SIG-M5 (cell line): Measurements from ENCODE around the gene ITGAL.
"Not testable (repeated sequence)": the region's sequence is repeated elsewhere in the genome, so short reads cannot be mapped to it uniquely, and the experiment has no call there.

ENCODE experiments used
- DNase-seq: peaks from one replicate; lab custom pipeline; 2025; lab: John Stamatoyannopoulos, UW

The ITGAL gene

DNA sequence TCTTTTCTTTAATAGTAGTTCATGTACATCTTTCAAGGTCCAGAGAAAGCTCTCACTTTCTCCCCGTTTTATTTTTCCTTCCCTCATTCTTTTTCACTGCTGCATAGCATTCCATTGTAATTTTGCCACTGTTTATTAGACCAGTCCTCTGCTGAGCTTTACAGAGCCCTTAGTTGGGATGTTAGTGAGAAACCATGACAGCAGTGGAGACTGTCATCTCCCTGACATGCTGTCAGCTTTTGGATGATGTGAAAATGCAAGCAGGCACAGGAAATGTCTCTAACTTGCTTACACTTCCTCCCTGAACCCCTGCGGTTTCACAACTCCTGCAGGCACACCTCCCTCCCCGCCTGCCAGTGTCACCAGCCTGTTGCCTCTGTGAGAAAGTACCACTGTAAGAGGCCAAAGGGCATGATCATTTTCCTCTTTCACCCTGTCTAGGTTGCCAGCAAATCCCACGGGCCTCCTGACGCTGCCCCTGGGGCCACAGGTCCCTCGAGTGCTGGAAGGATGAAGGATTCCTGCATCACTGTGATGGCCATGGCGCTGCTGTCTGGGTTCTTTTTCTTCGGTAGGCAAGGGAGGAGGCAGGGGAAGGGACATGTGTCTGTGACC lies at the start of gene ITGAL:
ITGAL (plus strand) TSS at position 415 of the 615 bp plus-strand sequence; CDS start at position 511, 96 bp downstream.
- DNase-seq = peak; percentile 70

DNA sequence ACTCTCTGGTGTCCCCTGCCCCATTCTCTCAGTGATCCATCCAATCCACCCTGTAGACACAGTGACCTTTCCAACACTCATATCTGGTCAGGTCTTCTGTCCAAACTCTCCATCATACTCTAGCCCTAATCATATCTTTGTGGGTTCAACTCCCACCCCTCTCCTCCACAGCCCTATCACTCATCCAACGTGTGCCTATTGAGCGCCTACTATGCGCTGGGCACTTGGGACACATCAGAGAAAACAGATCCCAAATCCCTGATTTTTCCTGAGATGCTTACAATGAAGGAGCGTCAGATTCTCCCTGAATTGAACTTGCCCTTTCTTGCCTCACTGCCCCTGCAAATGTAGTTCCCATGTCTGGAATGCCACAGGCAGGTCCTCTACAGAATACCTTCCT lies 44.5 kb upstream of the ITGAL start:
- DNase-seq = no peak

DNA sequence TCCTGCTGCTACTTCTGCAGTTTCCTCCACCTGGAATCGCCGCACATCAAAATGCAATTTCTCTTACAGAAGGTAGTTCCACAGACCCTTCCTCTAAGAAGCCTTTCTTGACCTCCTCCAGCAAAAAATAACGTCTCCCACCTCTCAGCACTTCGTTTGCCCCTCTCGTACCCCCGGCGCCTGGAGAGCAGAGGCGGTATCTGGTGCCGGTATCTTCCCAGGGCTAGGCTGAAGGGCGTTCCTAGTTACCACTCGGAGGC lies 43.2 kb upstream of the ITGAL start:
- no peak for DNase-seq

DNA sequence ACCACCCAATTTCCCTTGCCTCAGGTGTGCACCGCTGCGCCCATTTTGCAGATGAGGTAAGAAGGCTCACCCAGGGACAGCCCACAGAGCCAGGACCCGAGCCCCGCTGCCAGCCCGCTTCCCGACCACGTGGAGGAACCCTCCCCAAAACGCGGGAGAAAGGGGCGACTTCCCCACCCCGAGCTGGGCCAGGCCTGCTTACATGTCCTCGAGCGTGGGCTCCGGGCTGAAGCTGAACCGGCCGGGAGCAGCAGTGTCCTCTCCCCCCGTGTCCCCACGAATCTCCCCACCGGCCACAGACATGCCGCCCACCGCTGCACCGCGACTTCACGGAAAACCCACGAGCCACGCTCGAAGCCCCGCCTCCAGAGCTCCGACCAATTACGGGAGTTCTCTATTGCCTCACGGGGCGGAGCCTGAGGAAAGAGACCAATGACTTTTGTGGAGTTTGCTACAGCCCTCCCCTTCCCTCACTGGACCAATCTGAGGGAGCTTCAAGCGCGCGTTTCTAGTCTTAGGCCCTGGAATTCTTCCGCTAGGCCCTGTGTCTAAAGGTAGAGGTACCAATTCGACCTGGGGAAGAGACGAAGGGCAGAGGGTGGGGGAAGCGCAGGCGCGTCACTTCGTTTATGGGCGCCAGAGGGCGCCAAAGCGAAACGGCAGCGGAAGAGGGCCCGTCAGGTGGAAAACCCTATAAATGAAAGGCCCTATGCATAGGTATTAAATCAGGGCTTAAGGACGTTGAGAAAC lies 42.7 kb upstream of the ITGAL start, which contains the start of gene DCTPP1:
DCTPP1 (minus strand) TSS at position 353 of the 750 bp plus-strand sequence; CDS start at position 303, 50 bp downstream.
- DNase-seq = peak; percentile 96

DNA sequence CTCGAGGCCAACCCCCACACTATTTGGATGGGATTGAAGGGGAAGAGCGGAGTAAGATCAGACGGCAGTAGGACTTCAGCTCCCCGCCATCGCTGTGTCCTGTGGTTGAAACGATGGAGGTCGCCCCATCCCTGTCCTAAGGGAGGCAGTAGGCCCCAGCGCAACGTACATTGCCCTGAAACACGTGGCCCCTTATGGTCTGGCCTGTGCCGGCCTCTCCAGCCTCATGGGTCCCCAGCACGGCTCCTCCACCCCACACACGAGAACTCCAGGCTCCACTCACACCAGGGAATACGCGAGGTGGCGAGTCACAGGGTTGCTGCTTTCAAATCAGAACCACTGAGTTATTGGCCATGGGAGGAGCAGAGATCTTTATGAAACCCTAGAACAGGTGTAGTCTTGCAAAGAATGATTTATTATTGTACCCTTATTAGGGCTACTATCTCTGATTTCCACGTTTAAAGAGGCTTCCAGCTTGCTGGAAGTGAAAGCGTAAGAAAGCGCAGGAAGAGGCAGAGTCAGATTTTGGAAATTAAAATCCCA lies 42.0 kb upstream of the ITGAL start:
- no peak for DNase-seq

DNA sequence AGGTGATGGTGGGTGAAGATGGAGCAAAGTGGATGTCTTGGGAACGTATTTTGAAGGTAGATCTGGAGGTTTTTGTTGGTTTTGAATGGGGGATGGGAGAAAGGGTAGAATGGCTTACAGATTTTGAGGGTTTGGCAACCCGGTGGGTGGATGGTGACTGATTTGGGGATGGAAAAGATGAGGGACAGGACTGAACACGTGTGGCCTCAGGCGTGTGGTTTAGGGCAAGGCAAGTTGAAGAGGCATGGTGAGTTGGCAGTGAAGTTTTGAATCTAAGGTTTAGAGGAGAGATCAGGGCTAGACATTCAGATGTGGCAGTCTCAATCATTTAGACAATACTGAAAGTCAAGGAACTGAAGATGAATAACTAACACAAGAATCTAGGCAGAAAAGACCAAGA lies 37.7 kb upstream of the ITGAL start:
- no peak for DNase-seq

DNA sequence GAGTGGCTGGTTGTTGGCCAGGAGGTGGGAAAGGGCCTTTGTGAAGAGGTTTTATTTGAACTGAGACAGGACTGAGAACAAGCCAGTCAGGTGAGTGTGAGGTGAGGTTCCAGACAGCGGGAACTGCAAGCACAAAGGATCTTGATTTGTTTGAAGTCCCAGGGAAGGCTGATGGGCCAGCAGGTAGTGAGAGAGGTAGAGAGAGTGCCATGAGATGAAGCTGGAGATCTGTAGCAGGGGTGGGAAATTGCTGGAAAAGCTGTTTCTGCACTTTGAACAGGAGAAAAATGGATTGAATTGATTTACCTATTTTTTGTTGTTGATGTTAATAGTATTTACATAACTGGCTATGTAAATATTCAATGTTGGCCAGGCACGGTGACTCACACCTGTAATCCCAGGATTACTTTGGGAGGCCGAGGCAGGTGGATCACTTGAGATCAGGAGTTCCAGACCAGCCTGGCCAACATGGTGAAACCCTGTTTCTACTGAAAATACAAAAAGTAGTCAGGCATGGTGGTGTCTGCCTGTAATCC lies 35.0 kb upstream of the ITGAL start:
- DNase-seq = no peak

DNA sequence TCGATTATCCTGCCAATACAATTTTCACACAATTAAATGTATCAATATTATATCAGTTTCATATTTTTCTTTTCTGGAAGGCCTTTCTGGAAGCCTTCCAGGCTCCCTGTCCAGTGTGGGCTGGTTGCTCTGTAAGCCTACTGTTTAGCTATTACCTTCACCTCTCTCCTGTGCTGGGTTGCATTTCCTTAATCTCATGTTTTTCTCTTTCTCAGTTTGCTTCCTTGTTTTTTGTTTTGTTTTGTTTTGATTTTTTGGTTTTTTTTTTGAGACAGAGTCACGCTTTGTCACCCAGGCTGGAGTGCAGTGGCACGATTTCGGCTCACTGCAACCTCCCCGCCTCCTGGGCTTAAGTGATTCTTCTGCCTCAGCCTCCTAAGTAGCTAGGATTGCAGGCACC lies 33.7 kb upstream of the ITGAL start:
- DNase-seq = no peak

DNA sequence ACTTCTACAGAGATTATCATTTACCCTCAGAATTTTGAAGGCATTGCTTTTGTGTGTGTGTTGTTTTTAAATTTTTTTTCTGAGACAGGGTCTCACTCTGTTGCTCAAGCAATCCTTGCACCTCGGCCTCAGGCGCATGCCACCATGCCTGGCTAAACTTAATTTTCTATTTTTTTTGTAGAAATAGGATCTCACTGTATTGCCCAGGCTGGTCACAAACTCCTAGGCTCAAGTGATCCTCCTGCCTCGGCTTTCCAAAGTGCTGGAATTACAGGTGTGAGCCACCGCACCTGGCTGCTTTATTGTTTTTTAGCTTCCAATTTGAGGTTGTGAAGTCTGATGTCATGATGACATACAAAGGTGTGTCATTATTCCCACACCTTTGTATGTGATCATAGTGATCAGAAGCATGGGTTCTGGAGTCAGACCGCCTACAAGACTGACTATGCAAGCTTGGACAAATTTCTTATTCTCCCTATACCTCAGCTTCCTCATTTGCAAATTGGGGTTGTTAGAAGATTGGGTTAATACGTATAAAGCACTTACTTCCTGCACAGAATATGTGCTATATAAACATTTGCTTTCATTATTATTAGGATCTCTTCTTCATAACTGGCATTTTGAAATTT lies 32.7 kb upstream of the ITGAL start:
- DNase-seq = no peak

DNA sequence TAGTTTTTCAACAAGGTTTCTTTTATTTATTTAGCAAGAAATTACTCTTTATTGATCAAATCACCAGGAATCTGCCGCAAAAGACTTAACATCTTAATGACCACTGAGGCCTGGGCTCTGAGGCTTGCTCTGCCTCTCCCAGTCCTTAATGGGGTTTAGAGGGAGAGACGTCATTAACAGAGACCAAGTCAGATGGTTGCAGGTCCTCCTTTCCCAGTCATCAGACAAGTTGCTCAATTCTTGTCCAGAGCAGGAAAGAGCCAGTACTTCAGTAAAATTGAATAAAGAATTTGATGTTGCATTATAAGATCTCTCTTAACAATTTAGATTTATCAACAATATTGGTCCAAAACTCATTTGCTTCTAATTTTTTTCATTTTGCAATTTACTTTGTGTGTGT lies 28.9 kb upstream of the ITGAL start:
- no peak for DNase-seq

DNA sequence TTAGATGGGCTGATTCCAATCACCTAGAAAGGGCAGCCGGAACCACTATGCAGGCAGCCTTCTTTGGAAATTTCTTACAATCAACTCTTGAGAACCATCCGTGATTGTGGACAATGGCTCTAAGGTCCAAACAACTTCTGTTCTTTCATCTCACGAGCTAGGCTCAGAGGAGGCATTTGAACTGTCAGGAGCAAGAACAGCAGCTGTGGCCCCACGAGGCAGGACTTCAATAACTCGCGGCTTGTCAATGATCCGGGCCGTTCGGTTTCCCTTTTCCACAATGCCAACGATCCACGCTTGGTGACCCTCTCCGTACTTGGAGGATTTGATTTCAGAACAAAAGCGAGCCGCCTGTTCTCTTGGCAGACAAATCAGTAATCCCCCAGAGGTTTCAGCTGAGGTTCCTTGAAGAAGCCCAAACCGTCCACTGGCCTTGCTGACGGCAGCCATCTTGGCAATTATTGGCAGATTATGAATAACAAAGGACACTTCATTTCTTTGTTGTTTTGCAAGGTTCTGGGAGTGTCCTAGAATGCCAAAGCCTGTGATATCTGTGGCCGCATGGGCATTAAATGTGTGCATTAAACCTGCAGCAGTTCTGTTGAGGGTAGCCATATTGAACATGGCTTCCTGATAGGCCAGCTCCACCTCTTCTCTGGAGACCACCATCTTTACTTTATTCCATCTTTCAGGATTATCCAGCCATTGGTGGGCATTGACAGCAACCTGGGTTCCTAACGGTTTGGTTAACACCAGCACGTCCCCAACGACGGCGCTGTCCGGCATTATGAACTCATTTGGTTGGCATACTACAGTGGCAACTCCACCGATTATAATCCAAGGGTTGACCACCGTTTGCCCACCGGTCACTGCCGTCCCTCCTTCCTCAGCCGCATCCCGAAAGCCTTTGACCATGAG lies 28.1 kb upstream of the ITGAL start:
- DNase-seq = no peak

DNA sequence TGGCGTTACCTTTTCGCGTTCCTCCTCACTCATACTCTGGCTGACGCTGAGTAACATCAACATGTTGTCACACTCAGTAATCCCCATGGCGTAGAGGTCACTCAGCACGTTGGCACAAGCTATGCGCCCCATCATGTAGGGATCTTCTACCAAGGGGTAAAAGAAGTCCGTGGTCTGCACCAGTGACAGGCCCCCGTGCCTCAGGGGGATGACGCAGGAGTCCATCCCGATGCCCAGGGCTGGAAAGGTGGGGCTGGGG lies 27.5 kb upstream of the ITGAL start:
- no peak for DNase-seq

DNA sequence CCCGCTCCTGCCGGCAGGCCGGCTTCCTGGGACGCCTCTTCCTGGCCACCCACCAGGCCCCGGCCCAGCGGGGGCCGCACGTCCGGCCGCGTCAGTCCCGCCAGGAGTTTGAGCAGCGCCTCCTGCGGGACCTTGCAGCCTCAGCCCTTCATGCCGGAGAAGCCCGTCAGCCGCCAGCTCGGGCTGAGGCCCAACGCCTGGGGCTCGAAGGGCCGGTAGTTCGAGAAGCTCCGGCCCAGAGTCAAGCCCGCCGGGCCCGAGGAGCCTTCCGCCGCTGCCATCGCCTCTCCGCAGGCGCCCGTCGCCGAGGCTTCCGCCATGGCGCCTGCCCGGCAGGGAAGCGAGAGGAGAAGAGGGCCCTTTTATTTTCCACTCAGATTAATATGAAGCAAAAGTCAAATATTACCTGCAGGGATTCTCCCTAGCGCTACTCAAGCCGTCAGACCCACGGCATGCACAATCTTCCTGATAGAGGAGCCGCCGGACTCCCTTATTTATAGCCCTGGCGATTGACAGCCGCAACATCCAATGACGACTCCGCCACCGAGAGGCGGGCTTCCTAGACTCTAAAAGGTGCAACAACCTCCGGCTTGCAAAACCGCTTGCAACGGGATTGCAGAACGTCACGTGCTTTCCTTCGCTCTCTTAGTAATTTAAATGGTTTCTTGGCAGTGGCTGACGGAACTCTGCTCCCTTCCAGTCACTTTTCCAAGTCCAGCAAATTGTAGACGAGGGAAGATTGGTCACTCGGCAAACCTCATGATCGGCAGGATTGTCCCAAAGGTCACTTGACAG lies 26.9 kb upstream of the ITGAL start, which contains the start of gene SEPHS2:
SEPHS2 (minus strand) TSS at position 467 of the 795 bp plus-strand sequence; CDS start at position 320, 147 bp downstream.
- peak; percentile 82 for DNase-seq

DNA sequence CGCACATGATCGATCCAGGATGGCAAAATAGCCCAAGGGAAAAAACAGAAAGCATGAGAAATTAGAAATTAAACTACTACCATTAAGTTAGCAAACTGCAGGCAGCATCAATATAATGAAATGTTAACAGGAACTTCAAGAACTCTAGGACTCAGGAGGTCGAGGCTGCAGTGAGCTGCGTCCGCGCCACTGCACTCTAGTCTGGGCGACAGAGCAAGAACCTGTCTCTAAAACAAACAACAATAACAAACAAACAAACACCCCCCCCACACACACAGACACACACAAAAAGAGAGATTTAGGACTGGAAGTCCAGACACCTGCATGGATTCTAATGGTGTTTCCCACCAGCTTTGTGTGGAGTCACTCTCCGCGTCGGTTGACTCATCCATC lies 26.3 kb upstream of the ITGAL start:
- no peak for DNase-seq

DNA sequence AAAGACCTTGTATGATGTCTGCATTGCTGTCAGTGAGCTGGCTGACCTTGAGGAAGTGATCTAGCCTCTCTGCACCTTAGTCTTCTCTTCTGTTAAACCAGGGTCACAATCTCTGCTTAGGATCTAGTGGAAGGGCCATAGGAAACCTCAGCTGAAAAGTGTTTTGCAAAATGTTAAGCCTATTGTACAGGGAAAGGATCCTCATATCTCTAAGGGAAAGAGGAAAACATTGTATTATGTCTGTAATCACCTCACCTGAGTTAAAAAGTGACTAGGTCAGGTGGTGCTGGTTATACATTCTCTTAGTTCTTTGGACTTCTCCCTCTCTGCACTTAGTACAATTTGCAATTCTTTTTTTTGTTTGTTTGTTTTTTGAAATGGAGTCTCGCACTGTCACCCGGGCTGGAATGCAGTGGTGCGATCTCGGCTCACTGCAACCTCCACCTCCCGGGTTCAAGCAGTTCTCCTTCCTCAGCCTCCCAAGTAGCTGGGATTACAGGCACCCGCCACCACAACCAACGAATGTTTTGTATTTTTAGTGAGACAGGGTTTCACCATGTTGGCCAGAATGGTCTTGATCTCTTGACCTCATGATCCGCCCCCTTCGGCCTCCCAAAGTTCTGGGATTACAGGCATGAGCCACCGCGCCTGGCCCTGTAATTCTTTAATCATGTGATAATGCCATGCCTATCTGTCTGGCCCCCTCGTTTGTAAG lies 24.9 kb upstream of the ITGAL start:
- no peak for DNase-seq

DNA sequence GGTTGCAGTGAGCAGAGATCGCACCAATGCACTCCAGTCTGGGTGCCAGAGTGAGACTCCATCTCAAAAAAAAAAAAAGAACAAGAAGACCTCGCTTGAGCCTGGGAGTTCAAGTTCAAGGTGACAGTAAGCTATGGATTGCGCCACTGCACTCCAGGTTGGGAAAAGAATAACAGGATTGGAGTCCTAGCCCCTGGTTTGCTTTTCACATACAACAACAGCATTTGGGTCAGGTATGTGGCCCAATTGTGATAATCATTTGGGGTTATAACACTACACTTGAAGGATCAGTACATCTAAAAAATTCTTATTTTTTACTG lies 23.5 kb upstream of the ITGAL start:
- DNase-seq = no peak

DNA sequence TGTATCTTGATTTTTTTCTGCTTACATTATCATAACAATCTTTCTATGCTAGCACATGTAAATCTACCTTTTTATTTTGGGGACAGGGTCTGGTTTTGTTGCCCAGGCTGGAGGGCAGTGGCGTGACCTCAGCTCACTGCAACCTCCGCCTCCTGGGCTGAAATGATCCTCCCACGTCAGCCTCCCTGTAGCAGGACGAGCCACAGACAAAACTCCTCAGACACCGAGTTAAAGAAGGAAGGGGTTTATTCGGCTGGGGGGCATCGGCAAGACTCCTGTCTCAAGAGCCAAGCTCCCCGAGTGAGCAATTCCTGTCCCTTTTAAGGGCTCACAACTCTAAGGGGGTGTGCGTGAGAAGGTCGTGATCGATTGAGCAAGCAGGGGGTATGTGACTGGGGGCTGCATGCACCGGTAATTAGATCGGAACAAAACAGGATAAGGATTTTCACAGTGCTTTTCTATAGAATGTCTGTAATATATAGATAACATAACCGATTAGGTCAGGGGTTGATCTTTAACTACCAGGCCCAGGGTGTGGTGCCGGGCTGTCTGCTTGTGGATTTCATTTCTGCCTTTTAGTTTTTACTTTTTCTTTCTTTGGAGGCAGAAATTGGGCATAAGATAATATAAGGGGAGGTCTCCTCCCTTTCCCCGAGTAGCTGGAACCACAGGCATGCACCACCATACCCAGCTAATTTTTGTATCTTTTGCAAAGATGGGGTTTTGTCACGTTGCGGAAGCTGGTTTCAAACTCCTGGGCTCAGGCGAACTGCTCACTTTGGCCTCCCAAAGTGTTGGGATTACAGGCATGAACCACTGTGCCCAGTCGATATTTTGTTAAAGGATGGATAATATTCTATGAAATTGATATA lies 19.6 kb upstream of the ITGAL start:
- DNase-seq = not testable (repeated sequence)

DNA sequence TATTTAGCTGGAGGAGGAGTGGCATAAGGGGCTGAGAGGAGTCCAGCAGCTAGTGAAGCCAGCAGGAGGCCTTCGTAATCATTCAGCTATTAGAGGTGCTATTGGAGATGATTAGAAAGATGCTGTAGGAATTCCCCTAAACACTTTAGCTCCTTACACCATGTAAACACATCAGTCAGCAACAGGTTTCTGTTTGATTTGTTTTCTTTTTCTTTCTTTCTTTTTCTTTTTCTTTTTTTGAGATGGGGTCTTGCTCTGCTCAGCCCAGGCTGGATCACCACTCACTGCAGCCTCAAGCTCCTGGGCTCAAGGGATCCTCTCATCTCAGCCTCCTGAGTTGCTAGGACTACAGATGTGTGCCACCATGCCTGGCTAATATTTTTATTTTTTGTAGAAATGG lies 16.2 kb upstream of the ITGAL start:
- DNase-seq = no peak

DNA sequence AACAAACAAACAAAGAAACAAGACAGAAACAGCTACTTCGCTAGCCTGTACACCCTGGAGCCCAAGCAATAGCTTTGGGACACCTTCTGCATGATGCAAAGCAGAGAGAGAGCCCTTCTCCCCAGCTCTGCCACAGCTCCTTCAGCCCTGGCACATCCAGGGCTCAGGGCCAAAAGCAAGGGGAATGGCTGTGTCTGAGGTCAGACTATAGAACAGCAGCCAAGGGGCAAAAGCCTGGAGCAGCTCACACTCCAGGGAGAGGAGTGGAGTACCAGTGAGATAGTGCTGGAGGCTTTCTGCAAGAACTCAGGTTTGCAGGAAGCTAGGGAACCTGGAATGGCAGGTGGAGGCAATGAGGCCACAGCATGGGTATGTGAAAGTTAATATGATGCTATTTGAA lies 15.3 kb upstream of the ITGAL start:
- no peak for DNase-seq
